ENCODE results near the gene ZNRF4.

DNA sequence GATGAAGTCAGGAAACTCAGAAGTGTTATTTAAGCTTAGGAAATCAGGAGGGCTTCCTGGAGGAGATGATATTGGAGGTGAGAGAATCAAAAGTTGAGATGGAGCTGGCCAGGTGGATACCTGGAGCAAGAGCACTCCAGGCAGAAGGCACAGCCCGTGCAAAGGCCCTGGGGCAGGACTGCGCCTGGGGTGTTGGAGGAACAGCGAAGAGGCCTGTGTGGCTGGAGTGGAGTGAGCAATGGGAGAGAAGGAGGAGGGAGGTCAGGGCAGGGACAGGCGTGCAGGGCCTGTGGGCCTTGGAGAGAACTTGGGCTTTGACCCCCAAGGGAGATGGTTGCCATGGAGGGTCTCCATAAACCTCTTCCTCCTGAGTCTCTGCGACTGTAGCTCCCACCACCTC is 42.1 kb downstream of the ZNRF4 start:
- TF ChIP-seq EZH2 (IDR thresholded peaks at IDR 0.05; ENCODE audit: low read depth, low read length, severe bottlenecking): no peak
- TF ChIP-seq, protein P1, sequence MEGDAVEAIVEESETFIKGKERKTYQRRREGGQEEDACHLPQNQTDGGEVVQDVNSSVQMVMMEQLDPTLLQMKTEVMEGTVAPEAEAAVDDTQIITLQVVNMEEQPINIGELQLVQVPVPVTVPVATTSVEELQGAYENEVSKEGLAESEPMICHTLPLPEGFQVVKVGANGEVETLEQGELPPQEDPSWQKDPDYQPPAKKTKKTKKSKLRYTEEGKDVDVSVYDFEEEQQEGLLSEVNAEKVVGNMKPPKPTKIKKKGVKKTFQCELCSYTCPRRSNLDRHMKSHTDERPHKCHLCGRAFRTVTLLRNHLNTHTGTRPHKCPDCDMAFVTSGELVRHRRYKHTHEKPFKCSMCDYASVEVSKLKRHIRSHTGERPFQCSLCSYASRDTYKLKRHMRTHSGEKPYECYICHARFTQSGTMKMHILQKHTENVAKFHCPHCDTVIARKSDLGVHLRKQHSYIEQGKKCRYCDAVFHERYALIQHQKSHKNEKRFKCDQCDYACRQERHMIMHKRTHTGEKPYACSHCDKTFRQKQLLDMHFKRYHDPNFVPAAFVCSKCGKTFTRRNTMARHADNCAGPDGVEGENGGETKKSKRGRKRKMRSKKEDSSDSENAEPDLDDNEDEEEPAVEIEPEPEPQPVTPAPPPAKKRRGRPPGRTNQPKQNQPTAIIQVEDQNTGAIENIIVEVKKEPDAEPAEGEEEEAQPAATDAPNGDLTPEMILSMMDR (IDR thresholded peaks at IDR 0.05; ENCODE audit: control extremely low read depth in 1 of 3, insufficient read depth in 1 of 3, low read depth in 1 of 3, low read length in 3 of 3): no peak
- TF ChIP-seq RAD21 (IDR thresholded peaks at IDR 0.05 in 1 of 2, conservative IDR thresholded peaks at IDR 0.05 in 1 of 2; ENCODE audit: low read depth in 2 of 2, low read length in 2 of 2): no peak
- no peak for TF ChIP-seq JUND (IDR thresholded peaks at IDR 0.05; ENCODE audit: low read length)
- TF ChIP-seq, protein P2, sequence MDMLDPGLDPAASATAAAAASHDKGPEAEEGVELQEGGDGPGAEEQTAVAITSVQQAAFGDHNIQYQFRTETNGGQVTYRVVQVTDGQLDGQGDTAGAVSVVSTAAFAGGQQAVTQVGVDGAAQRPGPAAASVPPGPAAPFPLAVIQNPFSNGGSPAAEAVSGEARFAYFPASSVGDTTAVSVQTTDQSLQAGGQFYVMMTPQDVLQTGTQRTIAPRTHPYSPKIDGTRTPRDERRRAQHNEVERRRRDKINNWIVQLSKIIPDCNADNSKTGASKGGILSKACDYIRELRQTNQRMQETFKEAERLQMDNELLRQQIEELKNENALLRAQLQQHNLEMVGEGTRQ (IDR thresholded peaks at IDR 0.05; ENCODE audit: low read length): no peak
- no peak for TF ChIP-seq CHD2 (IDR thresholded peaks at IDR 0.05; ENCODE audit: low read length)
- TF ChIP-seq, protein P3, sequence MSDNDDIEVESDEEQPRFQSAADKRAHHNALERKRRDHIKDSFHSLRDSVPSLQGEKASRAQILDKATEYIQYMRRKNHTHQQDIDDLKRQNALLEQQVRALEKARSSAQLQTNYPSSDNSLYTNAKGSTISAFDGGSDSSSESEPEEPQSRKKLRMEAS (IDR thresholded peaks at IDR 0.05): no peak
- TF ChIP-seq HDAC2 (IDR thresholded peaks at IDR 0.05; ENCODE audit: borderline replicate concordance in 1 of 2, low read depth in 2 of 2, low read length in 2 of 2): no peak
- no peak for TF ChIP-seq CBX8 (IDR thresholded peaks at IDR 0.05; ENCODE audit: borderline replicate concordance, low read depth, low read length)
- no peak for TF ChIP-seq SIN3A (conservative IDR thresholded peaks at IDR 0.05 in 1 of 2, IDR thresholded peaks at IDR 0.05 in 1 of 2; ENCODE audit: low read depth in 1 of 2, low read length in 2 of 2)
- no peak for TF ChIP-seq SIRT6 (IDR thresholded peaks at IDR 0.05; ENCODE audit: low read length)
